Measurements from ENCODE around the gene CCDC117.

DNA sequence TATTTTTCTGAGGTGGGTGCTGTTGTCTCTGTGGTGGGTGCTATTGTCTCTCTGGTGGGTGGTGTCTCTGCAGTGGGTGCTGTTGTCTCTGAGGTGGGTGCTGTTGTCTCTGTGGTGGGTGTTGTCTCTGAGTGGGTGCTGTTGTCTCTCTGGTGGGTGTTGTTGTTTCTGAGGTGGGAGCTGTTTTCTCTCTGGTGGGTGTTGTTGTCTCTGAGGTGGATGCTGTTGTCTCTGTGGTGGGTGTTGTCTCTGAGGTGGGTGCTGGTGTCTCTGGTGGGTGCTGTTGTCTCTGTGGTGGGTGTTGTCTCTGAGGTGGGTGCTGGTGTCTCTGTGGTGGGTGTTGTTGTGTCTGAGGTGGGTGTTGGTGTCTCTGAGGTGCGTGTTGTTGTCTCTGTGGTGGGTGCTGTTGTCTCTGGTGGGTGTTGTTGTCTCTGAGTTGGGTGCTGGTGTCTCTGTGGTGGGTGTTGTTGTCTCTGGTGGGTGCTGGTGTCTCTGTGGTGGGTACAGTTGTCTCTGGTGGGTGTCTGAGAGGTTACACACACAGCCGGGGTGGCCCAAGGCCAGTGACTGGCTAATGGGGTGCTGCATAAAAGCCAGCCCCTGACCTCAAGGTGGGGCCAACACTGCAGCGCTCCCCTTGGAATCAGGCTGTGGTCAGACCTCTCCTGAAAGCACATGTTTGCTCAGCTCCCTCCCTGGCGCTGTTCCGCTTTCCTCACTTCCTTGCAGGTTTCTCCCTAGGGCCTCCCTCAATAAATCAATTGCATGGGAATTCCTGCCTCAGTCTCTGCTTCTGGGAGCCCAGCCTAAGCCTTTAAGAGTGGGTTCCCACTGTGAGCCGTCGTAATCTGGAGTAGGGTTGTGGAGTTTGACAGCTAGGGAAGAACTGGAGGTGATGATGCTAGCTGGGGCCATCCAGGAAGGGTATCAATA, 58.9 kb downstream of the CCDC117 start:
- TF ChIP-seq, protein P1, sequence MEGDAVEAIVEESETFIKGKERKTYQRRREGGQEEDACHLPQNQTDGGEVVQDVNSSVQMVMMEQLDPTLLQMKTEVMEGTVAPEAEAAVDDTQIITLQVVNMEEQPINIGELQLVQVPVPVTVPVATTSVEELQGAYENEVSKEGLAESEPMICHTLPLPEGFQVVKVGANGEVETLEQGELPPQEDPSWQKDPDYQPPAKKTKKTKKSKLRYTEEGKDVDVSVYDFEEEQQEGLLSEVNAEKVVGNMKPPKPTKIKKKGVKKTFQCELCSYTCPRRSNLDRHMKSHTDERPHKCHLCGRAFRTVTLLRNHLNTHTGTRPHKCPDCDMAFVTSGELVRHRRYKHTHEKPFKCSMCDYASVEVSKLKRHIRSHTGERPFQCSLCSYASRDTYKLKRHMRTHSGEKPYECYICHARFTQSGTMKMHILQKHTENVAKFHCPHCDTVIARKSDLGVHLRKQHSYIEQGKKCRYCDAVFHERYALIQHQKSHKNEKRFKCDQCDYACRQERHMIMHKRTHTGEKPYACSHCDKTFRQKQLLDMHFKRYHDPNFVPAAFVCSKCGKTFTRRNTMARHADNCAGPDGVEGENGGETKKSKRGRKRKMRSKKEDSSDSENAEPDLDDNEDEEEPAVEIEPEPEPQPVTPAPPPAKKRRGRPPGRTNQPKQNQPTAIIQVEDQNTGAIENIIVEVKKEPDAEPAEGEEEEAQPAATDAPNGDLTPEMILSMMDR (conservative IDR thresholded peaks at IDR 0.05 in 1 of 2, IDR thresholded peaks at IDR 0.05 in 1 of 2; ENCODE audit: low read depth in 1 of 2, low read length in 2 of 2): no peak
- no peak for TF ChIP-seq EZH2 (IDR thresholded peaks at IDR 0.05; ENCODE audit: low read length, missing control alignments)
